Measurements from ENCODE around the gene MN1. TPM values are rescaled to one million over a fixed set of nuclear protein-coding genes. Genes with fewer than 3 reads are reported as not detected.

Gene MN1
- total RNA-seq, 2 experiments from 2014 or later = 0.07 TPM; not detected in 1

GRCh38 chr22:27794226-27794625 lies 7.3 kb downstream of the MN1 start:
- no peaks in the 10 kb centered on the region for H3K4me1 Mint-ChIP-seq (ENCODE audit: low read depth)
- CTCF ChIA-PET = no interaction called here
- no peak overlapping the region for H3K27ac Mint-ChIP-seq
- intact Hi-C loops (cut with micrococcal nuclease) = no loop called here
- no peaks in the 10 kb centered on the region for H3K9me3 Mint-ChIP-seq
- POLR2A ChIA-PET = no interaction called here
- peaks cover 6% of the 10 kb centered on the region for H3K27me3 Mint-ChIP-seq
- H3K4me3 Mint-ChIP-seq = no peak overlapping the region
- H3K36me3 Mint-ChIP-seq = no peaks in the 10 kb centered on the region
- DNase-seq = no peak

GRCh38 chr22:27793576-27793975 lies 8.0 kb downstream of the MN1 start:
- intact Hi-C loops (cut with micrococcal nuclease) = no loop called here
- H3K4me3 Mint-ChIP-seq = no peak overlapping the region
- no peaks in the 10 kb centered on the region for H3K4me1 Mint-ChIP-seq (ENCODE audit: low read depth)
- CTCF ChIA-PET = no interaction called here
- no peak for DNase-seq
- no peaks in the 10 kb centered on the region for H3K9me3 Mint-ChIP-seq
- POLR2A ChIA-PET = no interaction called here
- no peaks in the 10 kb centered on the region for H3K36me3 Mint-ChIP-seq
- no peak overlapping the region for H3K27ac Mint-ChIP-seq
- peaks cover 3% of the 10 kb centered on the region for H3K27me3 Mint-ChIP-seq

- Mint-ChIP-seq H3K27me3 (peaks cover 5% of the 10 kb centered on the region), H3K27ac (no peak overlapping the region), H3K9me3 (no peaks in the 10 kb centered on the region), H3K4me1 (ENCODE audit: low read depth) (no peaks in the 10 kb centered on the region), H3K36me3 (no peaks in the 10 kb centered on the region), H3K4me3 (no peak overlapping the region)
- intact Hi-C loops (cut with micrococcal nuclease) = no loop called here
- POLR2A ChIA-PET = no interaction called here
- no peak for DNase-seq
- CTCF ChIA-PET = no interaction called here
Observed at GRCh38 chr22:27792452-27793161, 8.9 kb downstream of the MN1 start.

GRCh38 chr22:27791859-27792241 lies 9.7 kb downstream of the MN1 start:
- CTCF ChIA-PET = no interaction called here
- H3K36me3 Mint-ChIP-seq = no peaks in the 10 kb centered on the region
- H3K27me3 Mint-ChIP-seq = peaks cover 5% of the 10 kb centered on the region

GRCh38 chr22:27791159-27791858 lies 10.2 kb downstream of the MN1 start:
- Mint-ChIP-seq H3K36me3 (no peaks in the 10 kb centered on the region), H3K9me3 (no peaks in the 10 kb centered on the region), H3K27me3 (peaks cover 5% of the 10 kb centered on the region), H3K4me1 (ENCODE audit: low read depth) (no peaks in the 10 kb centered on the region), H3K27ac (no peak overlapping the region), H3K4me3 (no peak overlapping the region)
- no peak for DNase-seq
- ChIA-PET CTCF (no interaction called here), POLR2A (no interaction called here)
- intact Hi-C loops (cut with micrococcal nuclease) = no loop called here

More at GRCh38 chr22:27791859-27792241, 9.7 kb downstream of the MN1 start:
- intact Hi-C loops (cut with micrococcal nuclease) = no loop called here
- no peak for DNase-seq
- H3K9me3 Mint-ChIP-seq = no peaks in the 10 kb centered on the region
- no peaks in the 10 kb centered on the region for H3K4me1 Mint-ChIP-seq (ENCODE audit: low read depth)
- POLR2A ChIA-PET = no interaction called here
- H3K27ac Mint-ChIP-seq = no peak overlapping the region
- no peak overlapping the region for H3K4me3 Mint-ChIP-seq

- H3K4me1 Mint-ChIP-seq (ENCODE audit: low read depth) = no peaks in the 10 kb centered on the region
- POLR2A ChIA-PET = no interaction called here
- H3K4me3 Mint-ChIP-seq = no peak overlapping the region
- peaks cover 5% of the 10 kb centered on the region for H3K27me3 Mint-ChIP-seq
- intact Hi-C loops (cut with micrococcal nuclease) = no loop called here
- CTCF ChIA-PET = no interaction called here
- H3K36me3 Mint-ChIP-seq = no peaks in the 10 kb centered on the region
- H3K27ac Mint-ChIP-seq = no peak overlapping the region
- no peak for DNase-seq
- H3K9me3 Mint-ChIP-seq = no peaks in the 10 kb centered on the region
Observed at GRCh38 chr22:27790376-27791158, 11.0 kb downstream of the MN1 start.

GRCh38 chr22:27788500-27789288 lies 12.9 kb downstream of the MN1 start:
- no peak for DNase-seq
- Mint-ChIP-seq H3K27me3 (peaks cover 8% of the 10 kb centered on the region), H3K27ac (no peak overlapping the region), H3K36me3 (no peaks in the 10 kb centered on the region), H3K4me3 (no peak overlapping the region), H3K9me3 (no peaks in the 10 kb centered on the region), H3K4me1 (ENCODE audit: low read depth) (no peaks in the 10 kb centered on the region)
- ChIA-PET CTCF (no interaction called here), POLR2A (no interaction called here)
- intact Hi-C loops (cut with micrococcal nuclease) = no loop called here

- H3K27ac Mint-ChIP-seq = no peak overlapping the region
- no peak overlapping the region for H3K4me3 Mint-ChIP-seq
Observed at GRCh38 chr22:27786965-27787364, 14.6 kb downstream of the MN1 start.

GRCh38 chr22:27786291-27786932 lies 15.1 kb downstream of the MN1 start:
- POLR2A ChIA-PET = no interaction called here
- Mint-ChIP-seq H3K36me3 (no peaks in the 10 kb centered on the region), H3K9me3 (no peaks in the 10 kb centered on the region), H3K4me1 (ENCODE audit: low read depth) (no peaks in the 10 kb centered on the region), H3K27me3 (peaks cover 8% of the 10 kb centered on the region), H3K27ac (no peak overlapping the region), H3K4me3 (no peak overlapping the region)
- DNase-seq = no peak
- CTCF ChIA-PET = no interaction called here
- intact Hi-C loops (cut with micrococcal nuclease) = no loop called here

More at GRCh38 chr22:27786965-27787364, 14.6 kb downstream of the MN1 start:
- DNase-seq = no peak
- Mint-ChIP-seq H3K4me1 (ENCODE audit: low read depth) (no peaks in the 10 kb centered on the region), H3K36me3 (no peaks in the 10 kb centered on the region), H3K9me3 (no peaks in the 10 kb centered on the region), H3K27me3 (peaks cover 8% of the 10 kb centered on the region)
- ChIA-PET CTCF (no interaction called here), POLR2A (no interaction called here)
- intact Hi-C loops (cut with micrococcal nuclease) = no loop called here

- H3K4me1 Mint-ChIP-seq (ENCODE audit: low read depth) = no peaks in the 10 kb centered on the region
- H3K4me3 Mint-ChIP-seq = no peak overlapping the region
- no peaks in the 10 kb centered on the region for H3K9me3 Mint-ChIP-seq
- no peak for DNase-seq
- ChIA-PET CTCF (no interaction called here), POLR2A (no interaction called here)
- no peaks in the 10 kb centered on the region for H3K36me3 Mint-ChIP-seq
- intact Hi-C loops (cut with micrococcal nuclease) = no loop called here
- peaks cover 8% of the 10 kb centered on the region for H3K27me3 Mint-ChIP-seq
- H3K27ac Mint-ChIP-seq = no peak overlapping the region
Observed at GRCh38 chr22:27785831-27786230, 15.7 kb downstream of the MN1 start.

- POLR2A ChIA-PET = no interaction called here
- no peak overlapping the region for H3K4me3 Mint-ChIP-seq
- intact Hi-C loops (cut with micrococcal nuclease) = no loop called here
- no peaks in the 10 kb centered on the region for H3K4me1 Mint-ChIP-seq (ENCODE audit: low read depth)
- CTCF ChIA-PET = no interaction called here
- no peaks in the 10 kb centered on the region for H3K9me3 Mint-ChIP-seq
- no peak overlapping the region for H3K27ac Mint-ChIP-seq
- H3K27me3 Mint-ChIP-seq = peaks cover 5% of the 10 kb centered on the region
- DNase-seq = no peak
- no peaks in the 10 kb centered on the region for H3K36me3 Mint-ChIP-seq
Observed at GRCh38 chr22:27784120-27784475, 17.5 kb downstream of the MN1 start.

All from activated CD4-positive, alpha-beta memory T cell treated with anti-CD3 and anti-CD28 coated beads for 36 hours (primary cell).